CD4-positive, alpha-beta T cell treated with Interleukin-1 beta for 1 hour (primary cell): ENCODE measurements around the gene CEBPZOS.

ENCODE experiments used
- DNase-seq, 2 donors: peaks; one replicate each; pipeline ENCODE4 v3.0.0-alpha.2; 2020 to 2022

Gene CEBPZOS

DNA sequence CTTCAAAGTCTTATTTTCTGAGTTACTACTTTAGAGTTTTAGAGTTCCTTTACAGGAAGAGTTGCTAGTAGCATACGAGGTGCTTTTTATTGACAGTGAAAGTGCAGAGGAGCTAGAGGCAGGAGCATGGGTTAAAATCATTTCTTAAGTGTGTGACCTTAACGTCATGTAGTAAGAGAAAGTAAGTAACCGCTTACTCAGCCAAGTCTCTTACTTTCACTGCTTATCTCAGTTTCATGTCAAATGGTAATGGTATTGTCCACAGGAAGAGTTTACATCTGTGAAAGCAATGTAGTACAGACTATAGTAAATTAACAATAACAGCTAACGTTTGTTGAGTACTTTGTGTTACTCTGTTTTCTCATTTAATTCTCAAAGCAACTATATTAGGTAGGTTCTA is 47.7 kb downstream of the CEBPZOS start:
- DNase-seq = no peak

- no peak for DNase-seq
Measured at GRCh38 chr2:37244755-37245154, 48.5 kb downstream of the CEBPZOS start.

DNA sequence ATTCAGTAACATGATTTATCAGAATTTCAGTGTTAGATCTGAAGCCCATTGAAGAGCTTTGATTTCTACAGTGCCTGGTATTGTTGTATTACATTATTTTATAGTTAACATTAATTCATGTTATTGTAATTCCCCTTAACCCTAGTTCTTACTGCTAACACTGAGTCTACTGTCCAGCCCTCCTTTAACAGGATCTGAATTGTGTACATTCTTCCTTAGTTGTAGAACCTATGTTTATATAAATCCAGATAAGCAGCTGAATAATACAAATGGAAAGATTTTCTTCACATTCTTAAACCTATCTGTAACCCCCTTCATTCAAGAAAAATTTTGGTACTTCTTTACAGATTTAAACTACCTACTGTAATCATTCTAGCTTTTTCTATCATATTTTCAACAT is 49.9 kb downstream of the CEBPZOS start:
- no peak for DNase-seq

- no peak for DNase-seq
Measured at GRCh38 chr2:37250869-37251740, 54.8 kb downstream of the CEBPZOS start.
